ENCODE results near the gene ROR2.

DNA sequence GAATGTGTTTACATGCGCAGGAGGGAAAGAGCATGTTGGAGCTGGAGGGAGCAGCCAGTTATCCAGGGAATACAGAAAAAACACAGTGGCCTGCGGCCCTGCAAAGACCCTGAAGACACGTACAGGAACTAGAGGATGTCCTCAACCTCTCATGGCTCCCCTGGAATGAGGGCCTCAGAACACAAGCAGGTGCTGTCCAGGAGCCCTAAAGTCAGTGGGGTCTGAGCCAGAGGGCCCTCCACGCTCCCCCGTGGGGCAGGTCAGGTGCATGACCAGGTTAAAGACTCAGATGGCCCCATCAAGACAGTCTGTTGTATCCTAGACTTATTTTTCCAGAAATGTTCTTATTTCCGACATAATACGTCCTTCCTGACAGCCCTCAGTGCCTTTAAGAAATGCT is 106.9 kb downstream of the ROR2 start:
- no peak for TF ChIP-seq POLR2A (IDR thresholded peaks at IDR 0.05; ENCODE audit: low read depth, low read length)
- no peak for TF ChIP-seq JUN (IDR thresholded peaks at IDR 0.05; ENCODE audit: borderline replicate concordance, insufficient read depth, insufficient read length, low read depth)
- TF ChIP-seq, protein P1, sequence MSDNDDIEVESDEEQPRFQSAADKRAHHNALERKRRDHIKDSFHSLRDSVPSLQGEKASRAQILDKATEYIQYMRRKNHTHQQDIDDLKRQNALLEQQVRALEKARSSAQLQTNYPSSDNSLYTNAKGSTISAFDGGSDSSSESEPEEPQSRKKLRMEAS (IDR thresholded peaks at IDR 0.05; ENCODE audit: insufficient read depth, insufficient read length): no peak
- TF ChIP-seq, protein P2, sequence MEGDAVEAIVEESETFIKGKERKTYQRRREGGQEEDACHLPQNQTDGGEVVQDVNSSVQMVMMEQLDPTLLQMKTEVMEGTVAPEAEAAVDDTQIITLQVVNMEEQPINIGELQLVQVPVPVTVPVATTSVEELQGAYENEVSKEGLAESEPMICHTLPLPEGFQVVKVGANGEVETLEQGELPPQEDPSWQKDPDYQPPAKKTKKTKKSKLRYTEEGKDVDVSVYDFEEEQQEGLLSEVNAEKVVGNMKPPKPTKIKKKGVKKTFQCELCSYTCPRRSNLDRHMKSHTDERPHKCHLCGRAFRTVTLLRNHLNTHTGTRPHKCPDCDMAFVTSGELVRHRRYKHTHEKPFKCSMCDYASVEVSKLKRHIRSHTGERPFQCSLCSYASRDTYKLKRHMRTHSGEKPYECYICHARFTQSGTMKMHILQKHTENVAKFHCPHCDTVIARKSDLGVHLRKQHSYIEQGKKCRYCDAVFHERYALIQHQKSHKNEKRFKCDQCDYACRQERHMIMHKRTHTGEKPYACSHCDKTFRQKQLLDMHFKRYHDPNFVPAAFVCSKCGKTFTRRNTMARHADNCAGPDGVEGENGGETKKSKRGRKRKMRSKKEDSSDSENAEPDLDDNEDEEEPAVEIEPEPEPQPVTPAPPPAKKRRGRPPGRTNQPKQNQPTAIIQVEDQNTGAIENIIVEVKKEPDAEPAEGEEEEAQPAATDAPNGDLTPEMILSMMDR (IDR thresholded peaks at IDR 0.05; ENCODE audit: extremely low read depth in 1 of 2, insufficient read depth in 1 of 2, low read depth in 1 of 2, low read length in 2 of 2): no peak
- no peak for TF ChIP-seq MYC (IDR thresholded peaks at IDR 0.05; ENCODE audit: low read depth, low read length)
- no peak for TF ChIP-seq POLR2AphosphoS5 (IDR thresholded peaks at IDR 0.05; ENCODE audit: insufficient read depth, low read depth, low read length)
- TF ChIP-seq EZH2 (IDR thresholded peaks at IDR 0.05; ENCODE audit: borderline replicate concordance, low read depth, low read length, severe bottlenecking): no peak

All from endothelial cell of umbilical vein (primary cell).